Activated T-cell treated with anti-CD3 and anti-CD28 coated beads for 48 hours (primary cell): Measurements from ENCODE around the gene JMJD8.

ENCODE experiments used
- DNase-seq: peaks from one replicate; pipeline ENCODE4 v3.0.0-alpha.2; 2020; ENCODE audit warnings: low read depth

The JMJD8 gene

GRCh38 chr16:638034-638543 lies 46.0 kb downstream of the JMJD8 start:
- no peak for DNase-seq

GRCh38 chr16:637081-638018 lies 46.8 kb downstream of the JMJD8 start:
- DNase-seq = peak; percentile 79

GRCh38 chr16:636206-637080 lies 47.7 kb downstream of the JMJD8 start, which contains the start of gene METTL26:
Gene METTL26, minus strand, starts transcription at chr16:636305. Its CDS starts 15 bp downstream, at chr16:636290.
- DNase-seq = peak; percentile 90

- DNase-seq = no peak
Measured at GRCh38 chr16:635573-636205, 48.4 kb downstream of the JMJD8 start.

GRCh38 chr16:634996-635395 lies 49.1 kb downstream of the JMJD8 start:
- DNase-seq = no peak

GRCh38 chr16:634051-634670 lies 50.0 kb downstream of the JMJD8 start:
- DNase-seq = no peak

GRCh38 chr16:633336-634050 lies 50.6 kb downstream of the JMJD8 start:
- no peak for DNase-seq

GRCh38 chr16:632486-633335 lies 51.4 kb downstream of the JMJD8 start:
- DNase-seq = no peak

GRCh38 chr16:631808-632358 lies 52.3 kb downstream of the JMJD8 start:
- no peak for DNase-seq
